HepG2 (cell line): ENCODE results near the gene ELAVL3. TPM values are rescaled to one million over a fixed set of nuclear protein-coding genes. Genes with fewer than 3 reads are reported as not detected.

ENCODE experiments used
- ATAC-seq: fragments of 200-7000 bp; cut with Tn5 transposase; 3 replicates; pipeline ENCODE4 v1.9.1; 2020; ENCODE audit warnings: mild to moderate bottlenecking, moderate library complexity
- BruUV-seq: library from RNA; stranded (reverse); fragments of 400-500 nt; replicated peaks from 2 replicates; lab custom pipeline; 2021; lab: Mats Ljungman, UMichigan
- CTCF ChIA-PET: fragments of 300-600 bp; formaldehyde crosslinking; extraction: SDS; loops from one replicate; lab custom pipeline; 2021; ENCODE audit warnings: low total read pairs, inconsistent platforms, low intra/inter-chr PET ratio; lab: Yijun Ruan, JAX
- POLR2A ChIA-PET: fragments of 350-600 bp; sonication (Branson Sonifier 250); formaldehyde crosslinking; loops from one replicate; lab custom pipeline; 2020; ENCODE audit warnings: antibody characterized with exemption, inconsistent platforms; lab: Yijun Ruan, JAX
- DNase-seq: peaks from one replicate; pipeline ENCODE4 v3.0.0-alpha.2; 2015; ENCODE audit warnings: low spot score
- FAIRE-seq: peaks from 3 replicates; lab custom pipeline; 2011; peaks lifted over from hg19 to GRCh38; lab: Jason Lieb, UNC
- H2AFZ ChIP-seq: one replicate; pipeline ENCODE4 v1.6.1; 2011; ENCODE audit warnings: low read length, inconsistent platforms
- H3K27ac ChIP-seq: fragments of 300-600 bp; 3 replicates; pipeline ENCODE4 v1.8.0; 2011; ENCODE audit warnings: mixed run types, mild to moderate bottlenecking, mixed read lengths, low read length, inconsistent platforms; ENCODE audit not compliant: insufficient read depth; ENCODE audit errors: extremely low read length
- H3K27me3 ChIP-seq, 2 experiments: fragments of 200-600 bp in 1 of 2; 2 replicates in 1 of 2; 3 replicates in 1 of 2; pipeline versions ENCODE4 v1.6.0 to v1.8.0; 2011; ENCODE audit warnings: low read length in 2 of 2, mild to moderate bottlenecking in 2 of 2, moderate library complexity in 2 of 2, inconsistent platforms in 1 of 2; ENCODE audit not compliant: insufficient read depth in 2 of 2, control insufficient read depth in 1 of 2
- H3K36me3 ChIP-seq, 2 experiments: fragments of 200-600 bp in 1 of 2; replicated peaks in 1 of 2; 2 replicates in 1 of 2; 3 replicates in 1 of 2; pipeline versions ENCODE4 v1.5.1 to v1.8.0; 2011; ENCODE audit warnings: low read length in 2 of 2, inconsistent platforms in 1 of 2; ENCODE audit not compliant: insufficient read depth in 2 of 2, control insufficient read depth in 1 of 2
- H3K4me1 ChIP-seq: 2 replicates; pipeline ENCODE4 v1.5.1; 2012; ENCODE audit warnings: low read length, inconsistent platforms; ENCODE audit not compliant: insufficient read depth
- H3K4me2 ChIP-seq: 2 replicates; pipeline ENCODE4 v1.6.0; 2011; ENCODE audit warnings: low read depth, low read length, inconsistent platforms
- H3K4me3 ChIP-seq, 3 experiments: fragments of 200-600 bp in 1 of 3; sonication (generic), shearing (Covaris generic) in 1 of 3; replicated peaks in 1 of 3; 2 replicates each; pipeline ENCODE4 v1.5.1; 2011 to 2016; ENCODE audit warnings: low read length in 3 of 3, inconsistent platforms in 2 of 3, low read depth in 2 of 3, mild to moderate bottlenecking in 2 of 3, control low read depth in 1 of 3, mixed read lengths in 1 of 3; ENCODE audit not compliant: insufficient read depth in 1 of 3
- H3K79me2 ChIP-seq: one replicate; pipeline ENCODE4 v1.6.1; 2011; ENCODE audit warnings: low read length, inconsistent platforms; ENCODE audit not compliant: insufficient read depth
- H3K9ac ChIP-seq: 2 replicates; pipeline ENCODE4 v1.6.0; 2011; ENCODE audit warnings: mild to moderate bottlenecking, low read depth, low read length, inconsistent platforms; ENCODE audit not compliant: insufficient read depth
- H3K9me3 ChIP-seq: 2 replicates; pipeline ENCODE4 v1.5.1; 2012; ENCODE audit warnings: mild to moderate bottlenecking, low read length
- H4K20me1 ChIP-seq: 2 replicates; pipeline ENCODE4 v1.6.0; 2011; ENCODE audit warnings: inconsistent platforms, mild to moderate bottlenecking, low read length, moderate library complexity; ENCODE audit not compliant: insufficient read depth
- CCDC6 ChIP-seq: sonication (generic); formaldehyde crosslinking; IDR thresholded peaks from 2 replicates; pipeline ENCODE4 v1.8.1; 2022; ENCODE audit warnings: mild to moderate bottlenecking, missing genetic modification reagents, moderate library complexity
- HIVEP1 ChIP-seq: sonication (generic); formaldehyde crosslinking; IDR thresholded peaks from 2 replicates; pipeline ENCODE4 v1.4.0; 2020; ENCODE audit warnings: mild to moderate bottlenecking, missing genetic modification reagents
- MXD4 ChIP-seq: IDR thresholded peaks from 2 replicates; pipeline ENCODE4 v1.6.1; 2016; ENCODE audit warnings: mild to moderate bottlenecking, missing biosample characterization, missing genetic modification reagents
- NCOA1 ChIP-seq: sonication (generic); formaldehyde crosslinking; IDR thresholded peaks from 2 replicates; pipeline ENCODE4 v1.9.0; 2021; ENCODE audit warnings: missing genetic modification reagents
- NR2C2 ChIP-seq: sonication (generic); formaldehyde crosslinking; IDR thresholded peaks from 2 replicates; pipeline ENCODE4 v1.4.0; 2020; ENCODE audit warnings: missing genetic modification reagents, mild to moderate bottlenecking, moderate library complexity, borderline replicate concordance
- PHF5A ChIP-seq: IDR thresholded peaks from one replicate; pipeline ENCODE4 v1.6.1; 2018; ENCODE audit warnings: low read depth, missing genetic modification reagents; ENCODE audit not compliant: unreplicated experiment
- PHF8 ChIP-seq: sonication (generic); formaldehyde crosslinking; IDR thresholded peaks from 2 replicates; pipeline ENCODE4 v1.5.0; 2020; ENCODE audit warnings: missing genetic modification reagents
- RBAK ChIP-seq: sonication (generic); formaldehyde crosslinking; IDR thresholded peaks from 2 replicates; pipeline ENCODE4 v1.5.1; 2020; ENCODE audit warnings: mild to moderate bottlenecking, missing genetic modification reagents
- RBM22 ChIP-seq: fragments of 200-400 bp; formaldehyde crosslinking; optimal IDR thresholded peaks from 2 replicates; pipeline ENCODE3; 2017; ENCODE audit warnings: mild to moderate bottlenecking, low read length, moderate library complexity
- SIN3B ChIP-seq: fragments of 150-350 bp; IDR thresholded peaks from 2 replicates; pipeline ENCODE4 v1.6.1; 2014; ENCODE audit warnings: low read length
- TEF ChIP-seq: sonication (generic); formaldehyde crosslinking; IDR thresholded peaks from 2 replicates; pipeline ENCODE4 v1.5.0; 2020; ENCODE audit warnings: missing genetic modification reagents
- ZNF160 ChIP-seq: sonication (generic); formaldehyde crosslinking; IDR thresholded peaks from 2 replicates; pipeline ENCODE4 v1.8.0; 2022; ENCODE audit warnings: mild to moderate bottlenecking, inconsistent platforms, missing genetic modification reagents
- ZNF562 ChIP-seq: sonication (generic); formaldehyde crosslinking; IDR thresholded peaks from 2 replicates; pipeline ENCODE4 v1.8.0; 2022; ENCODE audit warnings: missing genetic modification reagents, borderline replicate concordance
- ZNF687 ChIP-seq: sonication (generic); formaldehyde crosslinking; IDR thresholded peaks from 2 replicates; pipeline ENCODE4 v1.5.1; 2020; ENCODE audit warnings: mild to moderate bottlenecking, missing genetic modification reagents, moderate library complexity
- WGBS: methylation state at CpG from one replicate; pipeline ENCODE4 v1.1.6; 2017; ENCODE audit warnings: low lambda C conversion rate; 5-methylcytosine and 5-hydroxymethylcytosine counted together
- in situ Hi-C: cut with HindIII; loops from 2 replicates; pipeline ENCODE4 v1.10.0; 2017; ENCODE audit warnings: low pct_unique_long_range_greater_than_20kb; ENCODE audit not compliant: extremely low pct_ligation_motif_present
- intact Hi-C: fragments of 100-400 bp; cut with micrococcal nuclease; formaldehyde crosslinking; loops from one replicate; pipeline ENCODE4 v1.10.0; 2022; ENCODE audit not compliant: unreplicated experiment
- polyA plus RNA-seq, 8 experiments: library from polyadenylated mRNA; depleted of rRNA in 3 of 8; stranded (reverse) in 7 of 8; unstranded in 1 of 8; fragments of >200 nt; fragmentation: Illumina TruSeq in 4 of 8; extraction: Trizol in 4 of 8; gene quantifications; 2 replicates each; pipeline versions ENCODE4 v1.2.1 to v1.2.3, GENCODE V29; 2011 to 2016; ENCODE audit warnings: low read depth in 4 of 8, missing spikeins in 1 of 8, mixed read lengths in 1 of 8; ENCODE audit not compliant: insufficient read depth in 1 of 8
- total RNA-seq, 5 experiments: library from RNA; depleted of rRNA; stranded (reverse); fragments of >200 nt; fragmentation: Illumina TruSeq; extraction: Trizol; gene quantifications; 2 replicates each; pipeline ENCODE4 v1.2.3, GENCODE V29; 2016; ENCODE audit warnings: low read depth in 1 of 5

The ELAVL3 gene
- total and polyA plus RNA-seq, 2 of the 13 experiments (the other 11 are each of a cell fraction or from before 2014, with no cell fraction given), result 0.03 TPM; not detected in 1

GRCh38 chr19:11506101-11506555, 25.3 kb upstream of the ELAVL3 start (continued):
- peak; percentile 57; the same call in 1 of the 2 replicates for TF ChIP-seq HIVEP1 (CRISPR knock-in tag)
- TF ChIP-seq ZNF160 (CRISPR knock-in tag), result 0 out of 2 replicates have a peak, but pooled peaks have one; percentile 30
- TF ChIP-seq ZNF687 (CRISPR knock-in tag), result peak; percentile 72
- no peak for TF ChIP-seq SIN3B
- no peak for TF ChIP-seq RBM22
- no peak for TF ChIP-seq TEF (CRISPR knock-in tag)
- TF ChIP-seq CCDC6 (CRISPR knock-in tag), result no peak

GRCh38 chr19:11505504-11506100, 24.8 kb upstream of the ELAVL3 start, which contains the start of gene ZNF653:
ZNF653 (minus strand) TSS chr19:11505839; CDS start chr19:11505786, 53 bp downstream.
- Histone ChIP-seq H3K27me3 (no peaks in the 10 kb centered on the region), H3K27ac (peak within 1 kb of the TSS; percentile 77), H2AFZ (no peak within 1 kb of the TSS), H3K9ac (peak within 1 kb of the TSS; percentile 80), H3K36me3 (peaks cover 0 to 2% of the 10 kb centered on the region in 2 experiments; a peak in 1 of 5 replicates), H3K9me3 (no peaks in the 10 kb centered on the region), H3K4me1 (peaks cover 18% of the 10 kb centered on the region), H3K4me2 (peak within 1 kb of the TSS; percentile 95), H3K79me2 (peaks cover 6% of the 10 kb centered on the region), H4K20me1 (no peaks in the 10 kb centered on the region; the same call in 1 of the 2 replicates), H3K4me3 (peak within 1 kb of the TSS; percentile 77 to 84 (median 81))
- POLR2A ChIA-PET, result interaction anchor here (1.3 kb wide), 1 partner anchor 15 kb away, joined by 3 read pairs; no protein-coding TSS in a partner anchor
- 0% methylated on average over 13 of the region's 65 CpGs for WGBS
- in situ Hi-C loops, result no loop called here
- CTCF ChIA-PET, result no interaction called here
- intact Hi-C loops, result no loop called here
- BruUV-seq, result no TSS peak
- peak; percentile 18 for FAIRE-seq
- DNase-seq, result peak; percentile 89
- ATAC-seq, result peak; percentile 68
- TF ChIP-seq ZNF562 (CRISPR knock-in tag), result no peak
- TF ChIP-seq RBAK (CRISPR knock-in tag), result no peak
- peak; percentile 81 for TF ChIP-seq NR2C2 (CRISPR knock-in tag)
- peak; percentile 71 for TF ChIP-seq PHF8 (CRISPR knock-in tag)
- no peak for TF ChIP-seq NCOA1
- TF ChIP-seq MXD4 (CRISPR knock-in tag), result peak; percentile 80; the same call in 1 of the 2 replicates
- peak; percentile 36 for TF ChIP-seq PHF5A
